ENCODE results near the gene CLMP.
A peak's percentile ranks its signal among the peaks of the same experiment; 100 is the strongest.
"Not testable (repeated sequence)": the region's sequence is repeated elsewhere in the genome, so short reads cannot be mapped to it uniquely, and the experiment has no call there.

Gene CLMP

GRCh38 chr11:123091506-123091905 is 103.5 kb downstream of the CLMP start:
- no peak for DNase-seq (ENCODE audit: extremely low read depth, low read depth)

GRCh38 chr11:123090168-123090567 is 104.9 kb downstream of the CLMP start:
- not testable (repeated sequence) for DNase-seq (ENCODE audit: extremely low read depth, low read depth)

More at GRCh38 chr11:123091506-123091905, 103.5 kb downstream of the CLMP start:
- TF ChIP-seq CTCF (IDR thresholded peaks at IDR 0.05; ENCODE audit: low read depth, low read length) = no peak

GRCh38 chr11:123088896-123089295 is 106.2 kb downstream of the CLMP start:
- not testable (repeated sequence) for DNase-seq (ENCODE audit: extremely low read depth, low read depth)

- not testable (repeated sequence) for DNase-seq (ENCODE audit: extremely low read depth, low read depth)
Observed at GRCh38 chr11:123087657-123088056, 107.4 kb downstream of the CLMP start.

GRCh38 chr11:123086305-123086704 is 108.7 kb downstream of the CLMP start:
- DNase-seq (ENCODE audit: extremely low read depth, low read depth) = no peak
- no peak for TF ChIP-seq CTCF (IDR thresholded peaks at IDR 0.05; ENCODE audit: low read depth, low read length)

- TF ChIP-seq CTCF (IDR thresholded peaks at IDR 0.05; ENCODE audit: low read depth, low read length) = no peak
- DNase-seq (ENCODE audit: extremely low read depth, low read depth) = no peak
Observed at GRCh38 chr11:123085497-123085896, 109.6 kb downstream of the CLMP start.

- no peak for DNase-seq (ENCODE audit: extremely low read depth, low read depth)
- no peak for TF ChIP-seq CTCF (IDR thresholded peaks at IDR 0.05; ENCODE audit: low read depth, low read length)
Observed at GRCh38 chr11:123084454-123084853, 110.6 kb downstream of the CLMP start.

- peak; percentile 83 for DNase-seq (ENCODE audit: extremely low read depth, low read depth)
- no peak for TF ChIP-seq CTCF (IDR thresholded peaks at IDR 0.05; ENCODE audit: low read depth, low read length)
Observed at GRCh38 chr11:123083623-123084029, 111.4 kb downstream of the CLMP start.

- no peak for TF ChIP-seq CTCF (IDR thresholded peaks at IDR 0.05; ENCODE audit: low read depth, low read length)
- no peak for DNase-seq (ENCODE audit: extremely low read depth, low read depth)
Observed at GRCh38 chr11:123082977-123083376, 112.1 kb downstream of the CLMP start.

Data from AG09319 (cell line).